Astrocyte (in vitro differentiated cells and primary cell): Measurements from ENCODE around the gene COQ10B. TPM values are rescaled to one million over a fixed set of nuclear protein-coding genes. Genes with fewer than 3 reads are reported as not detected.
"Not testable (repeated sequence)": the region's sequence is repeated elsewhere in the genome, so short reads cannot be mapped to it uniquely, and the experiment has no call there.

Experiments
- DNase-seq: peaks from one replicate; pipeline ENCODE4 v3.0.0-alpha.2; 2010; ENCODE audit warnings: low read depth
- FAIRE-seq: peaks from 2 replicates; lab custom pipeline; 2011; peaks lifted over from hg19 to GRCh38; lab: Jason Lieb, UNC
- H2AFZ ChIP-seq: 2 replicates; pipeline ENCODE4 v1.6.0; 2012; ENCODE audit warnings: low read depth, low read length, inconsistent platforms
- H3K27ac ChIP-seq: 2 replicates; pipeline ENCODE4 v1.5.1; 2011; ENCODE audit warnings: low read depth, low read length, inconsistent platforms
- H3K27me3 ChIP-seq: 2 replicates; pipeline ENCODE4 v1.6.0; 2011; ENCODE audit warnings: low read length, inconsistent platforms; ENCODE audit not compliant: insufficient read depth
- H3K36me3 ChIP-seq: 2 replicates; pipeline ENCODE4 v1.5.1; 2011; ENCODE audit warnings: low read length, inconsistent platforms; ENCODE audit not compliant: insufficient read depth
- H3K4me1 ChIP-seq: 2 replicates; pipeline ENCODE4 v1.5.1; 2011; ENCODE audit warnings: low read length, inconsistent platforms; ENCODE audit not compliant: insufficient read depth
- H3K4me2 ChIP-seq: 2 replicates; pipeline ENCODE4 v1.6.0; 2012; ENCODE audit warnings: low read length, inconsistent platforms
- H3K4me3 ChIP-seq: 2 replicates; pipeline ENCODE4 v1.5.1; 2011; ENCODE audit warnings: low read depth, mild to moderate bottlenecking, low read length, inconsistent platforms; ENCODE audit not compliant: insufficient read depth
- H3K79me2 ChIP-seq: 2 replicates; pipeline ENCODE4 v1.6.0; 2012; ENCODE audit warnings: mild to moderate bottlenecking, low read length, inconsistent platforms; ENCODE audit not compliant: insufficient read depth
- H3K9ac ChIP-seq: 2 replicates; pipeline ENCODE4 v1.6.0; 2012; ENCODE audit warnings: mild to moderate bottlenecking, low read length, inconsistent platforms
- H3K9me3 ChIP-seq: 2 replicates; pipeline ENCODE4 v1.5.1; 2012; ENCODE audit warnings: low read depth, mild to moderate bottlenecking, low read length, inconsistent platforms; ENCODE audit not compliant: insufficient read depth
- H4K20me1 ChIP-seq: 2 replicates; pipeline ENCODE4 v1.6.0; 2012; ENCODE audit warnings: low read length, inconsistent platforms; ENCODE audit not compliant: insufficient read depth
- H3K27ac Mint-ChIP-seq: one replicate; pipeline ENCODE4 v1.8.0; 2021; ENCODE audit warnings: mild to moderate bottlenecking, mixed read lengths; ENCODE audit not compliant: unreplicated experiment
- H3K27me3 Mint-ChIP-seq: one replicate; pipeline ENCODE4 v1.8.0; 2021; ENCODE audit warnings: low read depth, mixed read lengths; ENCODE audit not compliant: unreplicated experiment
- H3K36me3 Mint-ChIP-seq: one replicate; pipeline ENCODE4 v1.8.0; 2021; ENCODE audit warnings: low read depth, mixed read lengths; ENCODE audit not compliant: unreplicated experiment
- H3K4me1 Mint-ChIP-seq: one replicate; pipeline ENCODE4 v1.8.0; 2021; ENCODE audit warnings: low read depth, mixed read lengths; ENCODE audit not compliant: unreplicated experiment
- H3K4me3 Mint-ChIP-seq: one replicate; pipeline ENCODE4 v1.8.0; 2021; ENCODE audit warnings: mild to moderate bottlenecking, moderate library complexity, mixed read lengths; ENCODE audit not compliant: unreplicated experiment
- H3K9me3 Mint-ChIP-seq: one replicate; pipeline ENCODE4 v1.8.0; 2021; ENCODE audit warnings: mild to moderate bottlenecking, mixed read lengths; ENCODE audit not compliant: unreplicated experiment
- CTCF ChIP-seq: IDR thresholded peaks from 2 replicates; pipeline ENCODE4 v1.5.1; 2011; ENCODE audit warnings: low read depth, mild to moderate bottlenecking, inconsistent platforms, low read length, moderate library complexity; ENCODE audit not compliant: insufficient read depth
- EZH2 ChIP-seq: IDR thresholded peaks from 2 replicates; pipeline ENCODE4 v1.6.1; 2012; ENCODE audit warnings: mild to moderate bottlenecking, low read length, inconsistent platforms; ENCODE audit not compliant: insufficient read depth
- total RNA-seq: library from RNA; stranded (reverse); gene quantifications from 2 replicates; pipeline ENCODE4 v1.2.1, GENCODE V29; 2021

COQ10B gene
- total RNA-seq, 1 donor from 2014 or later = 46.0 TPM

- no peak overlapping the region for H3K4me3 ChIP-seq
- H3K79me2 ChIP-seq = peaks cover 100% of the 10 kb centered on the region
- peaks cover 98% of the 10 kb centered on the region for H4K20me1 ChIP-seq
- Mint-ChIP-seq H3K4me1 (peaks cover 31% of the 10 kb centered on the region), H3K4me3 (no peak overlapping the region), H3K9me3 (no peaks in the 10 kb centered on the region), H3K36me3 (no peaks in the 10 kb centered on the region), H3K27me3 (no peaks in the 10 kb centered on the region), H3K27ac (peak overlapping the region; percentile 12)
- no peaks in the 10 kb centered on the region for H3K9me3 ChIP-seq
- no peak overlapping the region for H3K27ac ChIP-seq
- peaks cover 3% of the 10 kb centered on the region for H3K4me1 ChIP-seq
- no peak overlapping the region for H2AFZ ChIP-seq
- H3K36me3 ChIP-seq = peaks cover 9% of the 10 kb centered on the region
- TF ChIP-seq EZH2 = no peak
- no peak for TF ChIP-seq CTCF
- no peaks in the 10 kb centered on the region for H3K27me3 ChIP-seq
- H3K4me2 ChIP-seq = no peak overlapping the region
- FAIRE-seq (no peak), DNase-seq (no peak)
- H3K9ac ChIP-seq = no peak overlapping the region
Observed at GRCh38 chr2:197426723-197427603, 26.4 kb upstream of the COQ10B start.

- no peak overlapping the region for H3K9ac ChIP-seq
- H3K79me2 ChIP-seq = peaks cover 100% of the 10 kb centered on the region
- FAIRE-seq = no peak
- no peak for DNase-seq
- no peaks in the 10 kb centered on the region for H3K27me3 ChIP-seq
- no peaks in the 10 kb centered on the region for H3K27me3 Mint-ChIP-seq
- no peak overlapping the region for H3K4me3 ChIP-seq
- H3K27ac Mint-ChIP-seq = no peak overlapping the region
- H3K4me1 ChIP-seq = peaks cover 9% of the 10 kb centered on the region
- H3K36me3 Mint-ChIP-seq = no peaks in the 10 kb centered on the region
- peaks cover 38% of the 10 kb centered on the region for H3K4me1 Mint-ChIP-seq
- no peak overlapping the region for H2AFZ ChIP-seq
- H3K9me3 Mint-ChIP-seq = no peaks in the 10 kb centered on the region
- no peak overlapping the region for H3K4me2 ChIP-seq
- H4K20me1 ChIP-seq = peaks cover 99% of the 10 kb centered on the region
- no peaks in the 10 kb centered on the region for H3K9me3 ChIP-seq
- TF ChIP-seq CTCF = no peak
- no peak overlapping the region for H3K27ac ChIP-seq
- H3K36me3 ChIP-seq = peaks cover 12% of the 10 kb centered on the region
- no peak overlapping the region for H3K4me3 Mint-ChIP-seq
Observed at GRCh38 chr2:197427986-197428385, 25.4 kb upstream of the COQ10B start.

- H3K27ac ChIP-seq = no peak overlapping the region
- FAIRE-seq = no peak
- no peak overlapping the region for H3K9ac ChIP-seq
- peaks cover 32% of the 10 kb centered on the region for H3K4me1 Mint-ChIP-seq
- peaks cover 90% of the 10 kb centered on the region for H3K79me2 ChIP-seq
- no peak overlapping the region for H3K27ac Mint-ChIP-seq
- H3K27me3 Mint-ChIP-seq = no peaks in the 10 kb centered on the region
- peak overlapping the region; percentile 94 for H3K4me2 ChIP-seq
- no peaks in the 10 kb centered on the region for H3K9me3 ChIP-seq
- no peak overlapping the region for H3K4me3 ChIP-seq
- no peak overlapping the region for H2AFZ ChIP-seq
- DNase-seq = no peak
- H3K27me3 ChIP-seq = no peaks in the 10 kb centered on the region
- TF ChIP-seq EZH2 (no peak), CTCF (no peak)
- H3K4me3 Mint-ChIP-seq = peak overlapping the region; percentile 94
- H3K36me3 Mint-ChIP-seq = no peaks in the 10 kb centered on the region
- H3K9me3 Mint-ChIP-seq = no peaks in the 10 kb centered on the region
- H4K20me1 ChIP-seq = peaks cover 72% of the 10 kb centered on the region
- peaks cover 7% of the 10 kb centered on the region for H3K36me3 ChIP-seq
- peaks cover 15% of the 10 kb centered on the region for H3K4me1 ChIP-seq
Observed at GRCh38 chr2:197431858-197432257, 21.5 kb upstream of the COQ10B start.

GRCh38 chr2:197432527-197432926 lies 20.8 kb upstream of the COQ10B start:
- H3K27me3 ChIP-seq, H3K36me3 Mint-ChIP-seq, H3K36me3 ChIP-seq, H3K27ac ChIP-seq, H2AFZ ChIP-seq, H3K27me3 Mint-ChIP-seq, DNase-seq, H3K9me3 Mint-ChIP-seq, FAIRE-seq, H3K9me3 ChIP-seq: not testable (repeated sequence)
- Histone ChIP-seq H3K4me2 (peak overlapping the region; percentile 94), H3K79me2 (peaks cover 83% of the 10 kb centered on the region), H4K20me1 (peaks cover 65% of the 10 kb centered on the region), H3K4me3 (peak overlapping the region; percentile 94), H3K9ac (peak overlapping the region; percentile 99), H3K4me1 (peaks cover 15% of the 10 kb centered on the region)
- Mint-ChIP-seq H3K4me1 (peaks cover 30% of the 10 kb centered on the region), H3K4me3 (peak overlapping the region; percentile 94), H3K27ac (peak overlapping the region; percentile 12)
